H9 (cell line): ENCODE measurements around the gene IP6K2. TPM values are rescaled to one million over a fixed set of nuclear protein-coding genes. Genes with fewer than 3 reads are reported as not detected.

ENCODE experiments used
- DNase-seq: peaks from one replicate; pipeline ENCODE4 v3.0.0-alpha.2; 2017
- H2AFZ ChIP-seq: one replicate; pipeline ENCODE4 v1.6.1; 2013; ENCODE audit warnings: mild to moderate bottlenecking, low read length, control low read depth, moderate library complexity
- H2AK5ac ChIP-seq: 2 replicates; pipeline ENCODE4 v1.6.1; 2013; ENCODE audit warnings: low read length, control low read depth, mixed read lengths; ENCODE audit not compliant: insufficient read length
- H2BK120ac ChIP-seq: one replicate; pipeline ENCODE4 v1.6.1; 2013; ENCODE audit warnings: low read depth, mild to moderate bottlenecking, low read length, control low read depth, inconsistent platforms; ENCODE audit not compliant: poor library complexity, severe bottlenecking
- H2BK12ac ChIP-seq: 2 replicates; pipeline ENCODE4 v1.6.1; 2013; ENCODE audit warnings: low read length, control low read depth, mixed read lengths, low read depth; ENCODE audit not compliant: insufficient read length
- H2BK15ac ChIP-seq: 2 replicates; pipeline ENCODE4 v1.6.1; 2013; ENCODE audit warnings: low read depth, low read length, control low read depth
- H2BK20ac ChIP-seq: one replicate; pipeline ENCODE4 v1.6.1; 2013; ENCODE audit warnings: low read depth, mild to moderate bottlenecking, low read length, control low read depth, inconsistent platforms; ENCODE audit not compliant: poor library complexity, severe bottlenecking
- H2BK5ac ChIP-seq: 2 replicates; pipeline ENCODE4 v1.6.1; 2013; ENCODE audit warnings: low read length, control low read depth, mixed read lengths; ENCODE audit not compliant: insufficient read length
- H3K14ac ChIP-seq: 2 replicates; pipeline ENCODE4 v1.6.1; 2013; ENCODE audit warnings: low read length, control low read depth; ENCODE audit not compliant: insufficient read depth
- H3K18ac ChIP-seq: 2 replicates; pipeline ENCODE4 v1.6.1; 2013; ENCODE audit warnings: low read depth, mild to moderate bottlenecking, mixed read lengths, low read length, control low read depth; ENCODE audit not compliant: insufficient read length
- H3K23ac ChIP-seq: 2 replicates; pipeline ENCODE4 v1.6.1; 2013; ENCODE audit warnings: low read length, control low read depth, mixed read lengths, low read depth; ENCODE audit not compliant: insufficient read length
- H3K23me2 ChIP-seq: 2 replicates; pipeline ENCODE4 v1.6.1; 2013; ENCODE audit warnings: low read depth, mild to moderate bottlenecking, mixed read lengths, low read length, control low read depth; ENCODE audit not compliant: insufficient read length, poor library complexity, severe bottlenecking
- H3K27ac ChIP-seq: 2 replicates; pipeline ENCODE4 v1.5.1; 2013; ENCODE audit warnings: low read length, control low read depth, mixed read lengths, low read depth; ENCODE audit not compliant: insufficient read length
- H3K27me3 ChIP-seq: 2 replicates; pipeline ENCODE4 v1.6.1; 2013; ENCODE audit warnings: low read length, control low read depth, inconsistent platforms; ENCODE audit not compliant: insufficient read depth
- H3K4ac ChIP-seq: 2 replicates; pipeline ENCODE4 v1.6.1; 2013; ENCODE audit warnings: low read depth, mild to moderate bottlenecking, control low read depth, inconsistent platforms, low read length, moderate library complexity
- H3K4me1 ChIP-seq: 2 replicates; pipeline ENCODE4 v1.6.1; 2013; ENCODE audit warnings: low read length, control low read depth, inconsistent platforms; ENCODE audit not compliant: insufficient read depth
- H3K4me2 ChIP-seq: 2 replicates; pipeline ENCODE4 v1.6.1; 2013; ENCODE audit warnings: low read length, control low read depth, mixed read lengths; ENCODE audit not compliant: insufficient read length, insufficient read depth
- H3K56ac ChIP-seq: 2 replicates; pipeline ENCODE4 v1.6.1; 2013; ENCODE audit warnings: low read depth, mild to moderate bottlenecking, mixed read lengths, low read length, control low read depth; ENCODE audit not compliant: insufficient read length
- H3K79me1 ChIP-seq: 2 replicates; pipeline ENCODE4 v1.6.1; 2013; ENCODE audit warnings: low read depth, mild to moderate bottlenecking, moderate library complexity, low read length, control low read depth, inconsistent platforms; ENCODE audit not compliant: insufficient read depth, poor library complexity, severe bottlenecking
- H3K79me2 ChIP-seq: 2 replicates; pipeline ENCODE4 v1.6.1; 2013; ENCODE audit warnings: low read length, control low read depth, inconsistent platforms; ENCODE audit not compliant: insufficient read depth
- H3K9ac ChIP-seq: 2 replicates; pipeline ENCODE4 v1.6.1; 2013; ENCODE audit warnings: low read length, control low read depth, mixed read lengths; ENCODE audit not compliant: insufficient read length; ENCODE audit errors: extremely low read depth
- H3K9me3 ChIP-seq: one replicate; pipeline ENCODE4 v1.6.1; 2013; ENCODE audit warnings: low read depth, low read length, inconsistent platforms; ENCODE audit not compliant: control insufficient read depth
- H3T11ph ChIP-seq: one replicate; pipeline ENCODE4 v1.6.1; 2013; ENCODE audit warnings: mild to moderate bottlenecking, low read length, control low read depth, inconsistent platforms
- H4K20me1 ChIP-seq: one replicate; pipeline ENCODE4 v1.6.1; 2013; ENCODE audit not compliant: control insufficient read depth, insufficient read length, insufficient read depth
- H4K5ac ChIP-seq: 2 replicates; pipeline ENCODE4 v1.6.1; 2013; ENCODE audit warnings: low read depth, mild to moderate bottlenecking, mixed read lengths, low read length, control low read depth; ENCODE audit not compliant: insufficient read length
- H4K8ac ChIP-seq: replicated peaks from 2 replicates; pipeline ENCODE4 v1.6.1; 2013; ENCODE audit warnings: low read length, control low read depth, mixed read lengths, low read depth; ENCODE audit not compliant: insufficient read length
- H4K91ac ChIP-seq: 2 replicates; pipeline ENCODE4 v1.6.1; 2013; ENCODE audit warnings: low read depth, mild to moderate bottlenecking, moderate library complexity, mixed read lengths, low read length, control low read depth; ENCODE audit not compliant: insufficient read length
- H3K27ac Mint-ChIP-seq, 3 experiments: 2 replicates in 2 of 3; 3 replicates in 1 of 3; pipeline ENCODE4 v1.8.0; 2020 to 2021; ENCODE audit warnings: mixed read lengths in 3 of 3, mild to moderate bottlenecking in 1 of 3, moderate library complexity in 1 of 3
- H3K27me3 Mint-ChIP-seq: 2 replicates; pipeline ENCODE4 v1.8.0; 2021; ENCODE audit warnings: low read depth, mild to moderate bottlenecking, moderate library complexity, mixed read lengths
- H3K36me3 Mint-ChIP-seq, 3 experiments: 2 replicates in 2 of 3; 3 replicates in 1 of 3; pipeline ENCODE4 v1.8.0; 2020 to 2021; ENCODE audit warnings: low read depth in 3 of 3, mixed read lengths in 3 of 3; ENCODE audit not compliant: insufficient read depth in 1 of 3
- H3K4me1 Mint-ChIP-seq, 2 experiments: 2 replicates each; pipeline ENCODE4 v1.8.0; 2020; ENCODE audit warnings: mixed read lengths in 2 of 2
- H3K4me3 Mint-ChIP-seq, 2 experiments: 2 replicates in 1 of 2; 3 replicates in 1 of 2; pipeline ENCODE4 v1.8.0; 2020 to 2021; ENCODE audit warnings: mild to moderate bottlenecking in 2 of 2, mixed read lengths in 2 of 2, moderate library complexity in 1 of 2
- H3K9me3 Mint-ChIP-seq, 2 experiments: 2 replicates in 1 of 2; 3 replicates in 1 of 2; pipeline ENCODE4 v1.8.0; 2020; ENCODE audit warnings: mild to moderate bottlenecking in 2 of 2, mixed read lengths in 2 of 2, moderate library complexity in 1 of 2
- WGBS: extraction: QIAGEN DNeasy Blood & Tissue Kit; methylation state at CpG from one replicate; pipeline ENCODE4 v1.1.7; 2013; ENCODE audit warnings: missing lambda C conversion rate, low lambda C conversion rate, mixed read lengths; ENCODE audit not compliant: insufficient read length; ENCODE audit errors: extremely low coverage; 5-methylcytosine and 5-hydroxymethylcytosine counted together
- total RNA-seq: library from RNA; stranded (reverse); gene quantifications from 2 replicates; pipeline ENCODE4 v1.2.1, GENCODE V29; 2021
- TF ChIP-seq, protein P1 (sequence below): fragments of 200-600 bp; sonication (generic); conservative IDR thresholded peaks from 3 replicates; pipeline ENCODE4 v1.8.0; 2021; ENCODE audit warnings: antibody characterized with exemption, mild to moderate bottlenecking

IP6K2 gene
- total RNA-seq, 1 experiment from 2014 or later: 94.7 TPM

DNA sequence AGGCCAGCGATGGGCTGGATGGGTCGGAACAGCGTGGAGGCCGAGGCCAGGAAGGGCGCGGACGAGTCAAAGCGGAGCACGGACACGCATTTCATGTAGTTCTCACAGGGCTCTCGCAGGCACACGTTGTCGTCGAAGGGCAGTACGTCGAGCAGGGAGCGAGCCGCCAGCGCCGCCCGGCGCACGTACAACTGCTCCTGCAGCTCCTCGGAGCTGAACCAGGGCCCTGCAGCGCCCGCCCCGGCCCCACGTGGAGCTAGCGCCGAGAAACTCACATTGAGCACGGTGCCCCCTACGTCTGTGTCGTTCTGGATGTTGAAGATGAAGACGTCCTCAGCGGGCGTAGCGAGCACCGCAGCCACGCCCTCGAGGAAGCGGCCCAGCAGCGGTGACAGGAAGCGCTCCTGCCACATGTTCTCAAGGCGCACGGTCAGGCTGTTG, 60.2 kb downstream of the IP6K2 start:
- Mint-ChIP-seq H3K36me3 (peaks cover 39 to 62% (median 59%) of the 10 kb centered on the region in 3 experiments), H3K9me3 (peaks cover 0 to 3% of the 10 kb centered on the region in 2 experiments; a peak in 1 of 5 replicates), H3K27me3 (peaks cover 6% of the 10 kb centered on the region; the same call in 1 of the 2 replicates), H3K4me3 (peak overlapping the region; percentile 63 to 67), H3K4me1 (peaks cover 6 to 14% of the 10 kb centered on the region in 2 experiments), H3K27ac (peak overlapping the region in 2 of 3 experiments; percentile 35 to 66; a peak in 2 of 7 replicates)
- no peak overlapping the region for H3K9ac ChIP-seq
- H2BK120ac ChIP-seq: no peak overlapping the region
- no peak overlapping the region for H3T11ph ChIP-seq
- no peak overlapping the region for H2AK5ac ChIP-seq
- H4K20me1 ChIP-seq: peaks cover 2% of the 10 kb centered on the region
- no peak overlapping the region for H3K4me2 ChIP-seq
- no peaks in the 10 kb centered on the region for H3K27me3 ChIP-seq
- peak; percentile 69 for DNase-seq
- H3K27ac ChIP-seq: no peak overlapping the region
- H3K23ac ChIP-seq: no peak overlapping the region
- no peak overlapping the region for H3K4ac ChIP-seq
- no peak overlapping the region for H2BK12ac ChIP-seq
- no peak overlapping the region for H3K56ac ChIP-seq
- TF ChIP-seq, protein P1, sequence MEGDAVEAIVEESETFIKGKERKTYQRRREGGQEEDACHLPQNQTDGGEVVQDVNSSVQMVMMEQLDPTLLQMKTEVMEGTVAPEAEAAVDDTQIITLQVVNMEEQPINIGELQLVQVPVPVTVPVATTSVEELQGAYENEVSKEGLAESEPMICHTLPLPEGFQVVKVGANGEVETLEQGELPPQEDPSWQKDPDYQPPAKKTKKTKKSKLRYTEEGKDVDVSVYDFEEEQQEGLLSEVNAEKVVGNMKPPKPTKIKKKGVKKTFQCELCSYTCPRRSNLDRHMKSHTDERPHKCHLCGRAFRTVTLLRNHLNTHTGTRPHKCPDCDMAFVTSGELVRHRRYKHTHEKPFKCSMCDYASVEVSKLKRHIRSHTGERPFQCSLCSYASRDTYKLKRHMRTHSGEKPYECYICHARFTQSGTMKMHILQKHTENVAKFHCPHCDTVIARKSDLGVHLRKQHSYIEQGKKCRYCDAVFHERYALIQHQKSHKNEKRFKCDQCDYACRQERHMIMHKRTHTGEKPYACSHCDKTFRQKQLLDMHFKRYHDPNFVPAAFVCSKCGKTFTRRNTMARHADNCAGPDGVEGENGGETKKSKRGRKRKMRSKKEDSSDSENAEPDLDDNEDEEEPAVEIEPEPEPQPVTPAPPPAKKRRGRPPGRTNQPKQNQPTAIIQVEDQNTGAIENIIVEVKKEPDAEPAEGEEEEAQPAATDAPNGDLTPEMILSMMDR: no peak
- no peaks in the 10 kb centered on the region; the same call in 1 of the 2 replicates for H3K4me1 ChIP-seq
- H3K9me3 ChIP-seq: no peaks in the 10 kb centered on the region
- H2AFZ ChIP-seq: no peak overlapping the region
- H4K91ac ChIP-seq: no peak overlapping the region
- H3K23me2 ChIP-seq: peaks cover 10% of the 10 kb centered on the region
- H3K14ac ChIP-seq: no peak overlapping the region
- no peaks in the 10 kb centered on the region for H3K79me1 ChIP-seq
- peak overlapping the region; percentile 6 for H3K18ac ChIP-seq
- H4K8ac ChIP-seq: no peak overlapping the region
- H2BK15ac ChIP-seq: no peak overlapping the region
- H3K79me2 ChIP-seq: no peaks in the 10 kb centered on the region
- no peak overlapping the region for H4K5ac ChIP-seq
- no peak overlapping the region for H2BK5ac ChIP-seq
- H2BK20ac ChIP-seq: no peak overlapping the region
- WGBS: no CpG with 5 or more reads among the region's 45 CpGs
